CD14-positive monocyte (primary cell): ENCODE results near the gene NDFIP1. TPM values are rescaled to one million over a fixed set of nuclear protein-coding genes. Genes with fewer than 3 reads are reported as not detected.

Experiments
- DNase-seq, 3 donors: peaks; one replicate each; pipeline ENCODE4 v3.0.0-alpha.2; 2011 to 2022
- H2AFZ ChIP-seq: 2 replicates; pipeline ENCODE4 v1.6.0; 2012; ENCODE audit warnings: mild to moderate bottlenecking, low read depth, low read length, inconsistent platforms; ENCODE audit not compliant: insufficient read depth, poor library complexity, severe bottlenecking
- H3K27ac ChIP-seq, 2 donors: 1 replicate in 1 of 2; 2 replicates in 1 of 2; pipeline ENCODE4 v1.5.1; 2012 to 2013; ENCODE audit warnings: low read length in 2 of 2, control low read depth in 1 of 2, inconsistent platforms in 1 of 2, low read depth in 1 of 2, mild to moderate bottlenecking in 1 of 2
- H3K27me3 ChIP-seq, 2 donors: one replicate each; pipeline versions ENCODE4 v1.6.0 to v1.6.1; 2011 to 2013; ENCODE audit warnings: low read length in 2 of 2; ENCODE audit not compliant: control insufficient read depth in 2 of 2, insufficient read depth in 2 of 2
- H3K36me3 ChIP-seq, 2 donors: replicated peaks in 1 of 2; 1 replicate in 1 of 2; 2 replicates in 1 of 2; pipeline versions ENCODE4 v1.5.1 to v1.6.1; 2012 to 2013; ENCODE audit warnings: low read length in 2 of 2, control low read depth in 1 of 2, inconsistent platforms in 1 of 2, mild to moderate bottlenecking in 1 of 2; ENCODE audit not compliant: insufficient read depth in 2 of 2, control insufficient read depth in 1 of 2
- H3K4me1 ChIP-seq, 2 donors: 1 replicate in 1 of 2; 2 replicates in 1 of 2; pipeline versions ENCODE4 v1.5.1 to v1.6.1; 2012 to 2013; ENCODE audit warnings: low read length in 2 of 2, control low read depth in 1 of 2, inconsistent platforms in 1 of 2, mild to moderate bottlenecking in 1 of 2, moderate library complexity in 1 of 2; ENCODE audit not compliant: insufficient read depth in 2 of 2, control insufficient read depth in 1 of 2
- H3K4me2 ChIP-seq: replicated peaks from 2 replicates; pipeline ENCODE3; 2012; ENCODE audit warnings: low read length, moderate library complexity, mild to moderate bottlenecking; ENCODE audit not compliant: poor library complexity, severe bottlenecking; ENCODE audit errors: extremely low read depth
- H3K4me3 ChIP-seq, 3 experiments: fragments of 200-600 bp in 1 of 3; sonication (generic) in 1 of 3; replicated peaks in 1 of 3; 1 replicate in 2 of 3; 2 replicates in 1 of 3; pipeline ENCODE4 v1.5.1; 2011 to 2013; ENCODE audit warnings: low read length in 3 of 3, mild to moderate bottlenecking in 3 of 3, control low read depth in 2 of 3, low read depth in 2 of 3, inconsistent platforms in 1 of 3, moderate library complexity in 1 of 3
- H3K79me2 ChIP-seq: 2 replicates; pipeline ENCODE4 v1.6.0; 2012; ENCODE audit warnings: mild to moderate bottlenecking, control low read depth, inconsistent platforms, low read length, moderate library complexity; ENCODE audit not compliant: insufficient read depth
- H3K9ac ChIP-seq: 2 replicates; pipeline ENCODE4 v1.6.0; 2017; ENCODE audit warnings: low read length, mild to moderate bottlenecking; ENCODE audit not compliant: insufficient read depth, poor library complexity, severe bottlenecking
- H3K9me3 ChIP-seq, 2 donors: replicated peaks in 1 of 2; 1 replicate in 1 of 2; 2 replicates in 1 of 2; pipeline versions ENCODE4 v1.5.1 to v1.6.1; 2012 to 2013; ENCODE audit warnings: low read length in 2 of 2, control low read depth in 1 of 2; ENCODE audit not compliant: control insufficient read depth in 1 of 2, insufficient read depth in 1 of 2
- H4K20me1 ChIP-seq: 2 replicates; pipeline ENCODE4 v1.6.0; 2012; ENCODE audit warnings: mild to moderate bottlenecking, low read length, control low read depth, moderate library complexity; ENCODE audit not compliant: insufficient read depth
- H3K27ac Mint-ChIP-seq, 7 donors: one replicate each; pipeline ENCODE4 v1.8.0; 2020; ENCODE audit warnings: mild to moderate bottlenecking in 7 of 7, mixed read lengths in 7 of 7, moderate library complexity in 6 of 7, inconsistent platforms in 2 of 7
- H3K27me3 Mint-ChIP-seq, 3 donors: one replicate each; pipeline ENCODE4 v1.8.0; 2021 to 2022; ENCODE audit warnings: low read depth in 3 of 3, mild to moderate bottlenecking in 3 of 3, mixed read lengths in 3 of 3, moderate library complexity in 3 of 3, inconsistent platforms in 1 of 3
- H3K36me3 Mint-ChIP-seq, 2 donors: one replicate each; pipeline ENCODE4 v1.8.0; 2020; ENCODE audit warnings: mixed read lengths in 2 of 2, inconsistent platforms in 1 of 2, mild to moderate bottlenecking in 1 of 2
- H3K4me1 Mint-ChIP-seq: one replicate; pipeline ENCODE4 v1.8.0; 2020; ENCODE audit warnings: mild to moderate bottlenecking, mixed read lengths
- H3K4me3 Mint-ChIP-seq, 2 donors: one replicate each; pipeline ENCODE4 v1.8.0; 2020; ENCODE audit warnings: mild to moderate bottlenecking in 2 of 2, mixed read lengths in 2 of 2, moderate library complexity in 1 of 2
- H3K9me3 Mint-ChIP-seq, 7 donors: one replicate each; pipeline ENCODE4 v1.8.0; 2020 to 2022; ENCODE audit warnings: mixed read lengths in 7 of 7, mild to moderate bottlenecking in 6 of 7, moderate library complexity in 6 of 7, inconsistent platforms in 2 of 7
- CTCF ChIP-seq: fragments of 200-600 bp; IDR thresholded peaks from one replicate; pipeline ENCODE4 v1.8.0; 2022; ENCODE audit warnings: antibody characterized with exemption, mild to moderate bottlenecking
- WGBS: methylation state at CpG from one replicate; pipeline ENCODE4 v1.1.5; 2013; ENCODE audit warnings: missing lambda C conversion rate; ENCODE audit not compliant: insufficient coverage; 5-methylcytosine and 5-hydroxymethylcytosine counted together
- intact Hi-C, 2 donors: fragments of 100-400 bp; cut with micrococcal nuclease; formaldehyde crosslinking; loops; one replicate each; pipeline versions ENCODE4 v1.15.0 to v1.15.1; 2023
- polyA plus RNA-seq, 3 donors: library from polyadenylated mRNA; depleted of rRNA in 1 of 3; unstranded in 2 of 3; stranded (reverse) in 1 of 3; fragments of 300-500 nt in 2 of 3; fragments of >200 nt in 1 of 3; fragmentation: Illumina TruSeq in 2 of 3; gene quantifications; 1 replicate in 2 of 3; 2 replicates in 1 of 3; pipeline ENCODE4 v1.2.3, GENCODE V29; 2012 to 2021

The NDFIP1 gene
- polyA plus RNA-seq, 3 donors: 18.4 to 44.4 (median 44.0) TPM

GRCh38 chr5:142197098-142197497, 88.5 kb downstream of the NDFIP1 start:
- Mint-ChIP-seq H3K27me3 (peaks cover 5 to 9% (median 8%) of the 10 kb centered on the region in 3 donors), H3K27ac (no peak overlapping the region), H3K9me3 (no peaks in the 10 kb centered on the region), H3K4me3 (no peak overlapping the region), H3K36me3 (no peaks in the 10 kb centered on the region), H3K4me1 (peaks cover 5% of the 10 kb centered on the region)
- H3K9me3 ChIP-seq: no peaks in the 10 kb centered on the region
- H2AFZ ChIP-seq: no peak overlapping the region
- no peak overlapping the region for H3K27ac ChIP-seq
- no peaks in the 10 kb centered on the region for H3K36me3 ChIP-seq
- H3K27me3 ChIP-seq: no peaks in the 10 kb centered on the region
- no peaks in the 10 kb centered on the region for H3K79me2 ChIP-seq
- intact Hi-C loops: no loop called here
- no peak overlapping the region for H3K4me3 ChIP-seq
- DNase-seq: no peak
- WGBS: 96% methylated on average over 8 of the region's 9 CpGs
- peaks cover 0 to 3% of the 10 kb centered on the region in 2 donors for H3K4me1 ChIP-seq
- no peaks in the 10 kb centered on the region for H4K20me1 ChIP-seq
- no peak overlapping the region for H3K4me2 ChIP-seq
- TF ChIP-seq CTCF: no peak
- H3K9ac ChIP-seq: no peak overlapping the region

GRCh38 chr5:142197781-142198180, 89.2 kb downstream of the NDFIP1 start:
- Histone ChIP-seq H3K4me2 (no peak overlapping the region), H3K27ac (no peak overlapping the region), H3K27me3 (no peaks in the 10 kb centered on the region), H4K20me1 (no peaks in the 10 kb centered on the region), H3K4me3 (no peak overlapping the region), H3K4me1 (no peaks in the 10 kb centered on the region), H3K36me3 (no peaks in the 10 kb centered on the region), H2AFZ (no peak overlapping the region), H3K9ac (no peak overlapping the region), H3K9me3 (no peaks in the 10 kb centered on the region), H3K79me2 (no peaks in the 10 kb centered on the region)
- no peak for DNase-seq
- no peak overlapping the region for H3K27ac Mint-ChIP-seq
- no peak for TF ChIP-seq CTCF
- 100% methylated on average over 1 of the region's 5 CpGs for WGBS
- H3K36me3 Mint-ChIP-seq: no peaks in the 10 kb centered on the region
- peaks cover 5 to 10% (median 7%) of the 10 kb centered on the region in 3 donors for H3K27me3 Mint-ChIP-seq
- H3K9me3 Mint-ChIP-seq: no peaks in the 10 kb centered on the region
- intact Hi-C loops: no loop called here
- peaks cover under 1% of the 10 kb centered on the region for H3K4me1 Mint-ChIP-seq
- H3K4me3 Mint-ChIP-seq: no peak overlapping the region
